ENCODE measurements around the gene PRPF6.
A peak's percentile ranks its signal among the peaks of the same experiment; 100 is the strongest.

Gene PRPF6

GRCh38 chr20:63947638-63948456 lies 33.1 kb upstream of the PRPF6 start:
- peaks cover 30% of the 10 kb centered on the region for H3K36me3 ChIP-seq (ENCODE audit: control insufficient read depth, insufficient read depth, low read length)
- no peak overlapping the region for H3K27ac ChIP-seq (ENCODE audit: low read depth, low read length)
- no peak overlapping the region for H3K4me3 ChIP-seq (ENCODE audit: low read depth, low read length)
- no peaks in the 10 kb centered on the region for H3K27me3 ChIP-seq (ENCODE audit: control insufficient read depth, insufficient read depth, low read length)
- peaks cover 28% of the 10 kb centered on the region for H3K4me1 ChIP-seq (ENCODE audit: control insufficient read depth, insufficient read depth, low read length)
- H3K9me3 ChIP-seq (ENCODE audit: control insufficient read depth, insufficient read depth, low read depth, low read length): no peaks in the 10 kb centered on the region
- no peak overlapping the region for H3K9ac ChIP-seq (ENCODE audit: low read length)

GRCh38 chr20:63950701-63951397 lies 30.1 kb upstream of the PRPF6 start:
- peaks cover 6% of the 10 kb centered on the region; the same call in 1 of the 2 replicates for H3K36me3 ChIP-seq (ENCODE audit: control insufficient read depth, insufficient read depth, low read length)
- H3K4me3 ChIP-seq (ENCODE audit: low read depth, low read length): no peak overlapping the region
- H3K4me1 ChIP-seq (ENCODE audit: control insufficient read depth, insufficient read depth, low read length): peaks cover 32% of the 10 kb centered on the region
- no peak overlapping the region for H3K27ac ChIP-seq (ENCODE audit: low read depth, low read length)
- H3K9me3 ChIP-seq (ENCODE audit: control insufficient read depth, insufficient read depth, low read depth, low read length): no peaks in the 10 kb centered on the region
- H3K27me3 ChIP-seq (ENCODE audit: control insufficient read depth, insufficient read depth, low read length): no peaks in the 10 kb centered on the region
- H3K9ac ChIP-seq (ENCODE audit: low read length): no peak overlapping the region

GRCh38 chr20:63951398-63952209 lies 29.3 kb upstream of the PRPF6 start:
- Histone ChIP-seq H3K27ac (ENCODE audit: low read depth, low read length) (no peak overlapping the region), H3K27me3 (ENCODE audit: control insufficient read depth, insufficient read depth, low read length) (no peaks in the 10 kb centered on the region), H3K4me1 (ENCODE audit: control insufficient read depth, insufficient read depth, low read length) (peaks cover 32% of the 10 kb centered on the region), H3K36me3 (ENCODE audit: control insufficient read depth, insufficient read depth, low read length) (0 out of 2 replicates have a peak, but pooled peaks cover 3% of the 10 kb centered on the region), H3K9me3 (ENCODE audit: control insufficient read depth, insufficient read depth, low read depth, low read length) (no peaks in the 10 kb centered on the region), H3K4me3 (ENCODE audit: low read depth, low read length) (no peak overlapping the region), H3K9ac (ENCODE audit: low read length) (no peak overlapping the region)

- H3K9me3 ChIP-seq (ENCODE audit: control insufficient read depth, insufficient read depth, low read depth, low read length): no peaks in the 10 kb centered on the region
- 0 out of 2 replicates have a peak, but pooled peaks cover 3% of the 10 kb centered on the region for H3K36me3 ChIP-seq (ENCODE audit: control insufficient read depth, insufficient read depth, low read length)
- peaks cover 32% of the 10 kb centered on the region for H3K4me1 ChIP-seq (ENCODE audit: control insufficient read depth, insufficient read depth, low read length)
- no peak overlapping the region for H3K4me3 ChIP-seq (ENCODE audit: low read depth, low read length)
- no peak overlapping the region for H3K9ac ChIP-seq (ENCODE audit: low read length)
- no peak overlapping the region for H3K27ac ChIP-seq (ENCODE audit: low read depth, low read length)
- H3K27me3 ChIP-seq (ENCODE audit: control insufficient read depth, insufficient read depth, low read length): no peaks in the 10 kb centered on the region
Observed at GRCh38 chr20:63952210-63952535, 28.8 kb upstream of the PRPF6 start.

- Histone ChIP-seq H3K27ac (ENCODE audit: low read depth, low read length) (no peak overlapping the region), H3K9me3 (ENCODE audit: control insufficient read depth, insufficient read depth, low read depth, low read length) (no peaks in the 10 kb centered on the region), H3K27me3 (ENCODE audit: control insufficient read depth, insufficient read depth, low read length) (no peaks in the 10 kb centered on the region), H3K9ac (ENCODE audit: low read length) (no peak overlapping the region), H3K4me1 (ENCODE audit: control insufficient read depth, insufficient read depth, low read length) (peaks cover 32% of the 10 kb centered on the region), H3K36me3 (ENCODE audit: control insufficient read depth, insufficient read depth, low read length) (0 out of 2 replicates have a peak, but pooled peaks cover 3% of the 10 kb centered on the region), H3K4me3 (ENCODE audit: low read depth, low read length) (no peak overlapping the region)
Observed at GRCh38 chr20:63952769-63953168, 28.2 kb upstream of the PRPF6 start.

- Histone ChIP-seq H3K9me3 (ENCODE audit: control insufficient read depth, insufficient read depth, low read depth, low read length) (no peaks in the 10 kb centered on the region), H3K27ac (ENCODE audit: low read depth, low read length) (no peak overlapping the region), H3K36me3 (ENCODE audit: control insufficient read depth, insufficient read depth, low read length) (0 out of 2 replicates have a peak, but pooled peaks cover 3% of the 10 kb centered on the region), H3K27me3 (ENCODE audit: control insufficient read depth, insufficient read depth, low read length) (no peaks in the 10 kb centered on the region), H3K4me1 (ENCODE audit: control insufficient read depth, insufficient read depth, low read length) (peaks cover 39% of the 10 kb centered on the region), H3K9ac (ENCODE audit: low read length) (no peak overlapping the region), H3K4me3 (ENCODE audit: low read depth, low read length) (no peak overlapping the region)
Observed at GRCh38 chr20:63953764-63954429, 27.0 kb upstream of the PRPF6 start.

- Histone ChIP-seq H3K9me3 (ENCODE audit: control insufficient read depth, insufficient read depth, low read depth, low read length) (no peaks in the 10 kb centered on the region), H3K9ac (ENCODE audit: low read length) (peak overlapping the region; percentile 98), H3K27me3 (ENCODE audit: control insufficient read depth, insufficient read depth, low read length) (no peaks in the 10 kb centered on the region), H3K27ac (ENCODE audit: low read depth, low read length) (peak overlapping the region; percentile 96), H3K36me3 (ENCODE audit: control insufficient read depth, insufficient read depth, low read length) (peaks cover 14% of the 10 kb centered on the region), H3K4me3 (ENCODE audit: low read depth, low read length) (peak overlapping the region; percentile 100), H3K4me1 (ENCODE audit: control insufficient read depth, insufficient read depth, low read length) (peaks cover 35% of the 10 kb centered on the region)
Observed at GRCh38 chr20:63955281-63955826, 25.6 kb upstream of the PRPF6 start.

- H3K27me3 ChIP-seq (ENCODE audit: control insufficient read depth, insufficient read depth, low read length): no peaks in the 10 kb centered on the region
- peak within 1 kb of the TSS; percentile 98 for H3K9ac ChIP-seq (ENCODE audit: low read length)
- H3K4me3 ChIP-seq (ENCODE audit: low read depth, low read length): peak within 1 kb of the TSS; percentile 100
- peaks cover 35% of the 10 kb centered on the region for H3K4me1 ChIP-seq (ENCODE audit: control insufficient read depth, insufficient read depth, low read length)
- H3K36me3 ChIP-seq (ENCODE audit: control insufficient read depth, insufficient read depth, low read length): peaks cover 15% of the 10 kb centered on the region
- no peaks in the 10 kb centered on the region for H3K9me3 ChIP-seq (ENCODE audit: control insufficient read depth, insufficient read depth, low read depth, low read length)
- H3K27ac ChIP-seq (ENCODE audit: low read depth, low read length): peak within 1 kb of the TSS; percentile 96
Observed at GRCh38 chr20:63955827-63956663, 24.9 kb upstream of the PRPF6 start, which contains the start of gene UCKL1. Gene UCKL1, minus strand, starts transcription at chr20:63956416. Its CDS starts 44 bp downstream, at chr20:63956372.

- H3K27me3 ChIP-seq (ENCODE audit: control insufficient read depth, insufficient read depth, low read length): no peaks in the 10 kb centered on the region
- H3K4me3 ChIP-seq (ENCODE audit: low read depth, low read length): peak overlapping the region; percentile 82
- H3K4me1 ChIP-seq (ENCODE audit: control insufficient read depth, insufficient read depth, low read length): peaks cover 35% of the 10 kb centered on the region
- peak overlapping the region; percentile 62 for H3K9ac ChIP-seq (ENCODE audit: low read length)
- peak overlapping the region; percentile 59; the same call in 1 of the 2 replicates for H3K27ac ChIP-seq (ENCODE audit: low read depth, low read length)
- H3K36me3 ChIP-seq (ENCODE audit: control insufficient read depth, insufficient read depth, low read length): peaks cover 21% of the 10 kb centered on the region
- no peaks in the 10 kb centered on the region for H3K9me3 ChIP-seq (ENCODE audit: control insufficient read depth, insufficient read depth, low read depth, low read length)
Observed at GRCh38 chr20:63956664-63957003, 24.3 kb upstream of the PRPF6 start.

Measured in HUES6 (cell line).